H1 (cell line): ENCODE measurements around the gene SLC25A47. TPM values are rescaled to one million over a fixed set of nuclear protein-coding genes. Genes with fewer than 3 reads are reported as not detected.

Experiments
- CTCF ChIA-PET: fragments of 300-600 bp; sonication (Branson Sonifier 250); formaldehyde crosslinking; loops from one replicate; lab custom pipeline; 2021; ENCODE audit not compliant: partially characterized antibody; lab: Charles Lee
- POLR2A ChIA-PET: fragments of 300-600 bp; sonication (Branson Sonifier 250); formaldehyde crosslinking; loops from one replicate; lab custom pipeline; 2021; ENCODE audit warnings: inconsistent platforms; ENCODE audit not compliant: partially characterized antibody; lab: Charles Lee
- DNase-seq, 2 experiments: peaks; one replicate each; pipeline versions ENCODE4 v3.0.0 to v3.0.0-alpha.2; 2010 to 2022; ENCODE audit warnings: low spot score in 2 of 2, low read depth in 1 of 2, mixed read lengths in 1 of 2
- FAIRE-seq: peaks from 2 replicates; lab custom pipeline; 2011; peaks lifted over from hg19 to GRCh38; lab: Jason Lieb, UNC
- H2AFZ ChIP-seq: 2 replicates; pipeline ENCODE4 v1.8.1; 2012; ENCODE audit warnings: low read length, inconsistent platforms
- H2AK5ac ChIP-seq: 2 replicates; pipeline ENCODE4 v1.6.1; 2013; ENCODE audit warnings: low read depth, low read length
- H2BK120ac ChIP-seq: replicated peaks from 2 replicates; pipeline ENCODE3; 2013; ENCODE audit warnings: low read depth, low read length, inconsistent platforms
- H2BK12ac ChIP-seq: 2 replicates; pipeline ENCODE4 v1.6.1; 2013; ENCODE audit warnings: low read depth, low read length
- H2BK15ac ChIP-seq: 2 replicates; pipeline ENCODE4 v1.6.1; 2013; ENCODE audit warnings: low read length
- H2BK20ac ChIP-seq: 2 replicates; pipeline ENCODE4 v1.6.1; 2013; ENCODE audit warnings: low read length
- H2BK5ac ChIP-seq: 2 replicates; pipeline ENCODE4 v1.6.1; 2013; ENCODE audit warnings: low read depth, low read length
- H3K14ac ChIP-seq: 2 replicates; pipeline ENCODE4 v1.6.1; 2013; ENCODE audit warnings: inconsistent platforms; ENCODE audit not compliant: insufficient read length
- H3K18ac ChIP-seq: 2 replicates; pipeline ENCODE4 v1.6.1; 2013; ENCODE audit warnings: low read length; ENCODE audit errors: extremely low read depth
- H3K23ac ChIP-seq: 2 replicates; pipeline ENCODE4 v1.6.1; 2013; ENCODE audit warnings: inconsistent platforms; ENCODE audit not compliant: insufficient read length
- H3K23me2 ChIP-seq: 2 replicates; pipeline ENCODE4 v1.6.1; 2013; ENCODE audit warnings: low read depth, low read length
- H3K27ac ChIP-seq: 2 replicates; pipeline ENCODE4 v1.6.1; 2011; ENCODE audit warnings: low read depth, low read length, inconsistent platforms
- H3K27me3 ChIP-seq, 4 experiments: replicated peaks in 1 of 4; 1 replicate in 1 of 4; 2 replicates in 3 of 4; pipeline versions ENCODE4 v1.6.1 to v1.8.1; 2011 to 2013; ENCODE audit warnings: low read length in 3 of 4, mild to moderate bottlenecking in 3 of 4, inconsistent platforms in 2 of 4, mixed read lengths in 2 of 4, moderate library complexity in 1 of 4; ENCODE audit not compliant: control insufficient read depth in 3 of 4, insufficient read depth in 3 of 4; ENCODE audit errors: extremely low read depth in 1 of 4
- H3K36me3 ChIP-seq, 4 experiments: 2 replicates each; pipeline versions ENCODE4 v1.6.1 to v1.8.1; 2011 to 2013; ENCODE audit warnings: mild to moderate bottlenecking in 4 of 4, low read length in 3 of 4, moderate library complexity in 2 of 4, control low read depth in 1 of 4, inconsistent platforms in 1 of 4; ENCODE audit not compliant: insufficient read depth in 4 of 4, control insufficient read depth in 2 of 4
- H3K4ac ChIP-seq: replicated peaks from 2 replicates; pipeline ENCODE3; 2013; ENCODE audit warnings: low read length, low read depth, mixed read lengths, inconsistent platforms; ENCODE audit not compliant: insufficient read length
- H3K4me1 ChIP-seq, 4 experiments: replicated peaks in 1 of 4; 1 replicate in 1 of 4; 2 replicates in 3 of 4; pipeline versions ENCODE4 v1.6.1 to v1.8.1; 2011 to 2013; ENCODE audit warnings: low read length in 3 of 4, inconsistent platforms in 2 of 4, mixed read lengths in 1 of 4; ENCODE audit not compliant: insufficient read depth in 4 of 4, control insufficient read depth in 3 of 4
- H3K4me2 ChIP-seq, 2 experiments: 2 replicates each; pipeline versions ENCODE4 v1.6.1 to v1.8.1; 2011 to 2013; ENCODE audit warnings: low read depth in 2 of 2, low read length in 2 of 2, control low read depth in 1 of 2, inconsistent platforms in 1 of 2, mild to moderate bottlenecking in 1 of 2; ENCODE audit not compliant: insufficient read depth in 1 of 2
- H3K4me3 ChIP-seq, 4 experiments: fragments of 200-600, 300-600 bp in 1 of 4; sonication (generic), shearing (Covaris generic), sonication (Bioruptor Twin) in 1 of 4; 2 replicates each; pipeline versions ENCODE4 v1.5.1 to v1.8.1; 2011 to 2016; ENCODE audit warnings: low read length in 4 of 4, low read depth in 3 of 4, control low read depth in 2 of 4, inconsistent platforms in 2 of 4, mild to moderate bottlenecking in 2 of 4, mixed read lengths in 1 of 4, moderate library complexity in 1 of 4; ENCODE audit not compliant: insufficient read depth in 2 of 4; ENCODE audit errors: extremely low read depth in 1 of 4
- H3K56ac ChIP-seq: replicated peaks from 2 replicates; pipeline ENCODE3; 2013; ENCODE audit warnings: low read depth, mild to moderate bottlenecking, mixed read lengths, low read length, inconsistent platforms; ENCODE audit not compliant: insufficient read length
- H3K79me1 ChIP-seq: 2 replicates; pipeline ENCODE4 v1.6.1; 2013; ENCODE audit warnings: low read depth, low read length, control low read depth
- H3K79me2 ChIP-seq, 2 experiments: 2 replicates each; pipeline versions ENCODE4 v1.6.1 to v1.8.1; 2012 to 2013; ENCODE audit warnings: low read length in 2 of 2, mild to moderate bottlenecking in 2 of 2, inconsistent platforms in 1 of 2; ENCODE audit not compliant: insufficient read depth in 2 of 2, control insufficient read depth in 1 of 2
- H3K9ac ChIP-seq, 4 experiments: replicated peaks in 1 of 4; 1 replicate in 1 of 4; 2 replicates in 3 of 4; pipeline versions ENCODE4 v1.6.1 to v1.8.1; 2011 to 2013; ENCODE audit warnings: low read depth in 3 of 4, low read length in 3 of 4, control low read depth in 2 of 4, mild to moderate bottlenecking in 2 of 4, moderate library complexity in 2 of 4, inconsistent platforms in 1 of 4; ENCODE audit errors: extremely low read depth in 1 of 4
- H3K9me3 ChIP-seq, 2 experiments: 2 replicates each; pipeline versions ENCODE4 v1.6.1 to v1.8.1; 2012 to 2013; ENCODE audit warnings: mild to moderate bottlenecking in 2 of 2, moderate library complexity in 2 of 2, control low read depth in 1 of 2, inconsistent platforms in 1 of 2, low read depth in 1 of 2, low read length in 1 of 2, mixed read lengths in 1 of 2; ENCODE audit not compliant: insufficient read depth in 2 of 2
- H4K20me1 ChIP-seq, 2 experiments: replicated peaks in 1 of 2; 2 replicates each; pipeline versions ENCODE3 to v1.8.1; 2011 to 2013; ENCODE audit warnings: inconsistent platforms in 2 of 2, low read length in 2 of 2, mild to moderate bottlenecking in 1 of 2; ENCODE audit not compliant: insufficient read depth in 2 of 2, control insufficient read depth in 1 of 2
- H4K5ac ChIP-seq: 2 replicates; pipeline ENCODE4 v1.6.1; 2013; ENCODE audit warnings: low read length, low read depth, mixed read lengths, inconsistent platforms; ENCODE audit not compliant: insufficient read length
- H4K8ac ChIP-seq: 2 replicates; pipeline ENCODE4 v1.8.0; 2013; ENCODE audit warnings: mild to moderate bottlenecking, moderate library complexity, low read length, inconsistent platforms; ENCODE audit not compliant: insufficient read depth; ENCODE audit errors: extremely low read depth
- H4K91ac ChIP-seq: replicated peaks from 2 replicates; pipeline ENCODE3; 2013; ENCODE audit warnings: low read length, mixed read lengths, inconsistent platforms; ENCODE audit not compliant: insufficient read length
- BACH1 ChIP-seq: IDR thresholded peaks from 2 replicates; pipeline ENCODE4 v1.6.1; 2012; ENCODE audit warnings: low read length, improper control_type of control experiment
- CBX5 ChIP-seq: fragments of 300-800, 300-1000 bp; sonication (generic); IDR thresholded peaks from 2 replicates; pipeline ENCODE4 v1.7.1; 2016; ENCODE audit warnings: antibody characterized with exemption, low read length, low read depth
- CREB1 ChIP-seq: IDR thresholded peaks from 2 replicates; pipeline ENCODE4 v1.6.1; 2012; ENCODE audit warnings: inconsistent platforms
- EGR1 ChIP-seq: IDR thresholded peaks from 2 replicates; pipeline ENCODE4 v1.6.1; 2011; ENCODE audit warnings: low read depth, low read length, borderline replicate concordance
- PHF8 ChIP-seq: fragments of 200-600 bp; sonication (generic); conservative IDR thresholded peaks from 2 replicates; pipeline ENCODE4 v1.7.1; 2012; ENCODE audit warnings: low read depth, mild to moderate bottlenecking, inconsistent platforms, low read length, moderate library complexity
- RAD21 ChIP-seq, 2 experiments: IDR thresholded peaks in 1 of 2; conservative IDR thresholded peaks in 1 of 2; 2 replicates each; pipeline ENCODE4 v1.6.1; 2011; ENCODE audit warnings: low read depth in 2 of 2, low read length in 2 of 2, improper control_type of control experiment in 1 of 2, inconsistent platforms in 1 of 2, mild to moderate bottlenecking in 1 of 2, moderate library complexity in 1 of 2
- SUZ12 ChIP-seq: fragments of 200-600 bp; sonication (generic); IDR thresholded peaks from 2 replicates; pipeline ENCODE4 v1.6.1; 2012; ENCODE audit warnings: mild to moderate bottlenecking, inconsistent platforms, low read length, moderate library complexity, mixed read lengths
- WGBS, 2 experiments: shearing (Covaris generic) in 1 of 2; methylation state at CpG; one replicate each; pipeline versions ENCODE4 v1.1.6 to v1.1.7; 2013 to 2015; ENCODE audit warnings: low lambda C conversion rate in 2 of 2, mixed read lengths in 2 of 2, inconsistent platforms in 1 of 2, low coverage in 1 of 2, missing lambda C conversion rate in 1 of 2; ENCODE audit not compliant: insufficient replicate concordance in 2 of 2, insufficient coverage in 1 of 2, insufficient read length in 1 of 2; ENCODE audit errors: extremely low coverage in 1 of 2, missing lambda C conversion rate in 1 of 2; 5-methylcytosine and 5-hydroxymethylcytosine counted together
- polyA plus RNA-seq, 7 experiments: library from polyadenylated mRNA; depleted of rRNA in 3 of 7; stranded (reverse) in 5 of 7; unstranded in 2 of 7; fragments of >200 nt in 5 of 7; fragments of 200-250 nt in 2 of 7; gene quantifications; 1 replicate in 5 of 7; 2 replicates in 1 of 7; 4 replicates in 1 of 7; pipeline versions ENCODE4 v1.2.1 to v1.2.3, GENCODE V29; 2011 to 2013; ENCODE audit warnings: missing spikeins in 2 of 7, mixed read lengths in 2 of 7
- total RNA-seq: library from RNA; stranded (reverse); fragmentation: NEBNext Ultra II Directional; extraction: Animal tissue kit (Norgen Biotek cat#: 25700); gene quantifications from 2 replicates; pipeline ENCODE4 v1.2.1, GENCODE V29; 2021

SLC25A47 gene
- total and polyA plus RNA-seq, 2 of the 8 experiments (the other 6 are each of a cell fraction or from before 2014, with no cell fraction given) = not detected

DNA sequence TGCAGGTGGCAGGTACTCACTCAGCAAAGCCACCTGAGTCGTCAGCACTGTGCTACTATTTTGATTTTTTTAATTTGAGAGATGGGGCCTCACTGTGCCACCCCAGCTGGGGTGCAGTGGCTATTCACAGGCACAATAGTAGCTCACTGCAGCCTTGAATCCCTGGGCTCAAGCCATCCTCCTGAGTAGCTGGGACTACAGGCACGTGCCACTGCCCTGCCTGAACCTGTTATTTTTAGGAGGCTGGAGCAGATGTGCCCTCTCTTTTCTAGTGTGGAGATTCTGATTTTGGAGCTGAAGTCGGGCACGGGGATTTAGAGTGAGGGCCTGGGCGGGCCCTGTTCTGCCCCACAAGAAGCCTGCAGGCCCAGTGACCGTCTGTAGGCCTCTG, 17.3 kb downstream of the SLC25A47 start:
- Histone ChIP-seq H3K4me3 (no peak overlapping the region), H4K91ac (no peak overlapping the region), H3K9ac (no peak overlapping the region), H3K79me1 (no peaks in the 10 kb centered on the region), H4K8ac (no peak overlapping the region; the same call in 1 of the 2 replicates), H3K9me3 (no peaks in the 10 kb centered on the region), H3K4me1 (no peaks in the 10 kb centered on the region), H3K14ac (no peak overlapping the region), H3K23ac (no peak overlapping the region), H3K4ac (no peak overlapping the region), H2AFZ (no peak overlapping the region), H2BK15ac (no peak overlapping the region), H3K27me3 (no peaks in the 10 kb centered on the region), H3K79me2 (no peaks in the 10 kb centered on the region), H3K27ac (no peak overlapping the region), H2BK20ac (no peak overlapping the region), H2BK120ac (no peak overlapping the region), H3K23me2 (no peaks in the 10 kb centered on the region), H3K18ac (no peak overlapping the region), H3K56ac (no peak overlapping the region), H2BK5ac (no peak overlapping the region), H2AK5ac (no peak overlapping the region), H3K36me3 (peaks cover 12 to 62% (median 29%) of the 10 kb centered on the region in 4 experiments; a peak in 6 of 8 replicates), H2BK12ac (no peak overlapping the region), H4K20me1 (no peaks in the 10 kb centered on the region), H3K4me2 (no peak overlapping the region), H4K5ac (no peak overlapping the region)
- WGBS, 2 experiments = 74% methylated on average over 6 of the region's 6 CpGs; no CpG with 5 or more reads in 1 of the 2 experiments
- POLR2A ChIA-PET = interaction anchor here (0.6 to 14.6 kb wide), 11 partner anchors 8 to 38 kb away, joined by 3 to 129 read pairs (median 5); a partner anchor contains a TSS
- CTCF ChIA-PET = interaction anchor here (1.1 to 1.9 kb wide), 2 partner anchors 10 kb away, joined by 3 to 8 read pairs; no protein-coding TSS in a partner anchor
- TF ChIP-seq CBX5 (no peak), RAD21 (IDR thresholded peaks at IDR 0.05 in 1 of 2, conservative IDR thresholded peaks at IDR 0.05 in 1 of 2; ENCODE audit: low read depth in 2 of 2, low read length in 2 of 2) (no peak), EGR1 (no peak), SUZ12 (no peak), CREB1 (no peak), BACH1 (no peak), PHF8 (no peak)
- FAIRE-seq (no peak), DNase-seq (no peak)
